GM12892 (cell line): ENCODE data around the gene UPP2.

Experiments used
- POLR2A ChIP-seq: IDR thresholded peaks from 2 replicates; pipeline ENCODE4 v1.6.1; 2011; ENCODE audit warnings: low read depth, low read length, control low read depth
- POLR2AphosphoS5 ChIP-seq: IDR thresholded peaks from 2 replicates; pipeline ENCODE4 v1.6.1; 2011; ENCODE audit warnings: low read depth, low read length, control low read depth

DNA sequence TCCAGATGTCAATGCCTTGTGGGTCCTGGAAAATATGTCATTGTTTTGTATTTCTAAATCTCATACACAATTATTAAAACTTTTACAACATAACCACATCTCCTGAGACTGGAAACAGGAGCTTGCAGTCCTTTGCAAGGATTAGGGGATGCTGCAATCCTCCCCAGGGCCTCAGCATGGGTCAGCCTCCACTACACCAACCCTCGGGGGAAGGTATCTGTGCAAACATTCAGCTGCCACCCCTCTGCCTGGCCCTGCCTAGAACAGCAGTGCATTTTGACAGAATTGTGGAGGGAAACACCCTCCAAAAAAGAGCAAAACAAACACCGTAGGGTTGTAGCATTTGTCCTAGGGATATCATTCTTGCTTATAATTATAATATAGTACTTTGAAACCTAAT lies 4.2 kb upstream of the UPP2 start:
- TF ChIP-seq POLR2A (no peak), POLR2AphosphoS5 (no peak)
